Cardiac muscle cell (in vitro differentiated cells and primary cell): ENCODE measurements around the gene ADPRM. TPM values are rescaled to one million over a fixed set of nuclear protein-coding genes. Genes with fewer than 3 reads are reported as not detected.

Experiments
- DNase-seq, 2 donors: peaks; one replicate each; pipeline versions ENCODE4 v3.0.0 to v3.0.0-alpha.2; 2010 to 2017; ENCODE audit warnings: low read depth in 1 of 2, low spot score in 1 of 2
- H3K27ac ChIP-seq: fragments of 200-600 bp; sonication (generic); 2 replicates; pipeline ENCODE4 v1.5.1; 2016
- H3K27me3 ChIP-seq: fragments of 200-600 bp; sonication (generic); 2 replicates; pipeline ENCODE4 v1.6.0; 2016; ENCODE audit warnings: control low read depth
- H3K36me3 ChIP-seq: fragments of 200-600 bp; sonication (generic); 2 replicates; pipeline ENCODE4 v1.5.1; 2016; ENCODE audit warnings: control low read depth
- H3K4me1 ChIP-seq: fragments of 200-600 bp; sonication (generic); 2 replicates; pipeline ENCODE4 v1.8.1; 2017; ENCODE audit warnings: low read depth, mild to moderate bottlenecking, mixed run types
- H3K4me3 ChIP-seq: fragments of 200-600 bp; sonication (generic); 2 replicates; pipeline ENCODE4 v1.5.1; 2016; ENCODE audit warnings: mild to moderate bottlenecking
- H3K9me3 ChIP-seq: fragments of 200-600 bp; sonication (generic); 2 replicates; pipeline ENCODE4 v1.5.1; 2017; ENCODE audit warnings: low read depth, mild to moderate bottlenecking, control low read depth
- CTCF ChIP-seq: IDR thresholded peaks from 2 replicates; pipeline ENCODE4 v1.5.1; 2012; ENCODE audit warnings: low read depth, mild to moderate bottlenecking, low read length
- polyA plus RNA-seq: library from polyadenylated mRNA; unstranded; fragments of >200 nt; fragmentation: Nextera tagmentation; extraction: Ambion mirVana; gene quantifications from 2 replicates; pipeline ENCODE4 v1.2.1, GENCODE V29; 2016
- total RNA-seq: library from RNA; depleted of rRNA; stranded (reverse); fragments of >200 nt; gene quantifications from 2 replicates; pipeline ENCODE4 v1.2.3, GENCODE V29; 2016

The ADPRM gene
- total and polyA plus RNA-seq, 2 experiments from 2014 or later: 7.3 to 7.4 TPM

GRCh38 chr17:10751563-10751962 is 54.2 kb downstream of the ADPRM start:
- Histone ChIP-seq H3K36me3 (no peaks in the 10 kb centered on the region), H3K27ac (no peak overlapping the region), H3K4me3 (no peak overlapping the region), H3K4me1 (peaks cover 19% of the 10 kb centered on the region), H3K27me3 (no peaks in the 10 kb centered on the region), H3K9me3 (no peaks in the 10 kb centered on the region)
- DNase-seq: no peak
- no peak for TF ChIP-seq CTCF

GRCh38 chr17:10752696-10753095 is 55.3 kb downstream of the ADPRM start:
- no peak for TF ChIP-seq CTCF
- no peaks in the 10 kb centered on the region for H3K27me3 ChIP-seq
- H3K4me3 ChIP-seq: no peak overlapping the region
- H3K27ac ChIP-seq: no peak overlapping the region
- DNase-seq: no peak
- H3K9me3 ChIP-seq: no peaks in the 10 kb centered on the region
- no peaks in the 10 kb centered on the region for H3K36me3 ChIP-seq
- peaks cover 23% of the 10 kb centered on the region for H3K4me1 ChIP-seq

- H3K4me3 ChIP-seq: no peak overlapping the region
- H3K27ac ChIP-seq: no peak overlapping the region
- peak; percentile 35 for TF ChIP-seq CTCF
Measured at GRCh38 chr17:10754109-10754508, 56.7 kb downstream of the ADPRM start.

GRCh38 chr17:10754861-10755591 is 57.6 kb downstream of the ADPRM start:
- no peaks in the 10 kb centered on the region for H3K9me3 ChIP-seq
- H3K4me3 ChIP-seq: no peak overlapping the region
- no peak for TF ChIP-seq CTCF
- DNase-seq: peak; percentile 11 to 25
- H3K4me1 ChIP-seq: peaks cover 16% of the 10 kb centered on the region
- no peaks in the 10 kb centered on the region for H3K27me3 ChIP-seq
- H3K27ac ChIP-seq: no peak overlapping the region
- H3K36me3 ChIP-seq: no peaks in the 10 kb centered on the region

More at GRCh38 chr17:10754109-10754508, 56.7 kb downstream of the ADPRM start:
- no peaks in the 10 kb centered on the region for H3K27me3 ChIP-seq
- no peaks in the 10 kb centered on the region for H3K36me3 ChIP-seq
- peaks cover 16% of the 10 kb centered on the region for H3K4me1 ChIP-seq
- peak; percentile 31 to 33 for DNase-seq
- H3K9me3 ChIP-seq: no peaks in the 10 kb centered on the region

- H3K9me3 ChIP-seq: no peaks in the 10 kb centered on the region
- no peaks in the 10 kb centered on the region for H3K36me3 ChIP-seq
- peaks cover 16% of the 10 kb centered on the region for H3K4me1 ChIP-seq
- TF ChIP-seq CTCF: no peak
- H3K4me3 ChIP-seq: no peak overlapping the region
- no peak for DNase-seq
- H3K27ac ChIP-seq: no peak overlapping the region
- no peaks in the 10 kb centered on the region for H3K27me3 ChIP-seq
Measured at GRCh38 chr17:10755592-10756127, 58.3 kb downstream of the ADPRM start.
